Fibroblast of villous mesenchyme (primary cell): ENCODE measurements around the gene TEX55. TPM values are rescaled to one million over a fixed set of nuclear protein-coding genes. Genes with fewer than 3 reads are reported as not detected.

ENCODE experiments used
- DNase-seq: peaks from one replicate; pipeline ENCODE4 v3.0.0-alpha.2; 2010; ENCODE audit warnings: low read depth
- H3K4me3 ChIP-seq: 2 replicates; pipeline ENCODE4 v1.5.1; 2011; ENCODE audit warnings: low read depth, mild to moderate bottlenecking, low read length
- total RNA-seq: library from RNA; depleted of rRNA; stranded (reverse); fragments of >200 nt; gene quantifications from 2 replicates; pipeline ENCODE4 v1.2.3, GENCODE V29; 2012
- TF ChIP-seq, protein P1 (sequence below): IDR thresholded peaks from 2 replicates; pipeline ENCODE4 v1.5.1; 2012; ENCODE audit warnings: low read depth, mild to moderate bottlenecking, low read length; ENCODE audit not compliant: insufficient read depth

The TEX55 gene
- total RNA-seq, 1 donor = not detected

DNA sequence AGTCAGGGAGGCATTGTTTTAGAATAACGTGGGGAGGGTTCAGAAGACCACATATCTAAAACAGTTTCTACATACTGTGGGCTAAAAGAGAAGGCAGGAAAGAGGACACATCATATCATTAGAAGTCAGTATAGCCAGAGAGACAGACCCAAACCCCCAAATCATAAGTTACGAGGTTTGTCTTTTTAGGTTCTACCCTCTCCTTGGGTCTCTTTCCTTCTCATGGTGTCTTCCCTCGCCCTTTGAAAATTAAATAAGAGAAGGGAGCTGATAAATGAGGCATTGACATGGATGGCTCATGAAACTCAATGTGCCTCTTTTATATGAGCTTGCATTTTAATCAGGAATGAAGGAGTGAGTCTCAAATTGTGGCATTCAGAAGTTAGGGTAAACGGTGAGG lies 30.8 kb downstream of the TEX55 start:
- H3K4me3 ChIP-seq = no peak overlapping the region
- TF ChIP-seq, protein P1, sequence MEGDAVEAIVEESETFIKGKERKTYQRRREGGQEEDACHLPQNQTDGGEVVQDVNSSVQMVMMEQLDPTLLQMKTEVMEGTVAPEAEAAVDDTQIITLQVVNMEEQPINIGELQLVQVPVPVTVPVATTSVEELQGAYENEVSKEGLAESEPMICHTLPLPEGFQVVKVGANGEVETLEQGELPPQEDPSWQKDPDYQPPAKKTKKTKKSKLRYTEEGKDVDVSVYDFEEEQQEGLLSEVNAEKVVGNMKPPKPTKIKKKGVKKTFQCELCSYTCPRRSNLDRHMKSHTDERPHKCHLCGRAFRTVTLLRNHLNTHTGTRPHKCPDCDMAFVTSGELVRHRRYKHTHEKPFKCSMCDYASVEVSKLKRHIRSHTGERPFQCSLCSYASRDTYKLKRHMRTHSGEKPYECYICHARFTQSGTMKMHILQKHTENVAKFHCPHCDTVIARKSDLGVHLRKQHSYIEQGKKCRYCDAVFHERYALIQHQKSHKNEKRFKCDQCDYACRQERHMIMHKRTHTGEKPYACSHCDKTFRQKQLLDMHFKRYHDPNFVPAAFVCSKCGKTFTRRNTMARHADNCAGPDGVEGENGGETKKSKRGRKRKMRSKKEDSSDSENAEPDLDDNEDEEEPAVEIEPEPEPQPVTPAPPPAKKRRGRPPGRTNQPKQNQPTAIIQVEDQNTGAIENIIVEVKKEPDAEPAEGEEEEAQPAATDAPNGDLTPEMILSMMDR = no peak
- DNase-seq = no peak

DNA sequence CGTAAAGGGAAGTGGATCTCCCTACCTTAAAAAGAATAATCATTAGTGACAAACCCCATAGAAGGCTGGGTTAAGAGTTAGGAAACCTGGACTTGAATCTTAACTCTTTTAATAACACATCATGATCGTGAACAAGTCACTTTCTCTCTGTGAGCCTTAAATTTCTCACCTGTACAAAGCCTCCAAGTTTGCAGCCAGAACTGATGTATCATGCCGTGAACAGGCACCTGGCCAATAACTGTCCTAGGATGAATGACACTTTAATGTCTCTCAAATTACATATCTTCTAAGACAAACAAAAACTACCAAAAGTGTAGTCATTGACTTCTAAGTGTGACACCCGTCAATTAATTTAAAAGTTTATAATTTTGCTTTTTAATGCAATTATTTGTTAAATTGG lies 31.4 kb downstream of the TEX55 start:
- H3K4me3 ChIP-seq = no peak overlapping the region
- TF ChIP-seq, protein P1 = no peak
- DNase-seq = no peak

DNA sequence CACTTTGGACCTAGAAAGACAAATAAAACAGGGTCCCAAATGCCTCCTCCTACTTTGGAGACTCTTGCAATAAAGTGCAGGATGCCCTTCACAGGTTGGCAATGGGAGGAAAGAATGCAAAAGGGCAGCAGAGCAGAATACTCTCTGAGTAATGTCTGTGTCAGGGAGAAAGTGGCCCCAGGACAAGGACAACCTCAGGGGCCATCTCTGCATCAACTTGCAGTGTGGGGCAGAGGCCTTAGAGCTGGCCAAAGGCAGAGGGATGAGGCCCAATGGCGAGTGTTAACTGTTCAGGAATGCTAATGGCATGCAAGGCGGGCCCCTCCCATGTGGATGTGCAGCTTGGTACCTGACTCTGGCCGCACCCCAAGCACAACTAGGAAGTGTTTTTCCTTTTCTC lies 35.8 kb downstream of the TEX55 start:
- H3K4me3 ChIP-seq = no peak overlapping the region
- DNase-seq = no peak
- TF ChIP-seq, protein P1 = no peak

DNA sequence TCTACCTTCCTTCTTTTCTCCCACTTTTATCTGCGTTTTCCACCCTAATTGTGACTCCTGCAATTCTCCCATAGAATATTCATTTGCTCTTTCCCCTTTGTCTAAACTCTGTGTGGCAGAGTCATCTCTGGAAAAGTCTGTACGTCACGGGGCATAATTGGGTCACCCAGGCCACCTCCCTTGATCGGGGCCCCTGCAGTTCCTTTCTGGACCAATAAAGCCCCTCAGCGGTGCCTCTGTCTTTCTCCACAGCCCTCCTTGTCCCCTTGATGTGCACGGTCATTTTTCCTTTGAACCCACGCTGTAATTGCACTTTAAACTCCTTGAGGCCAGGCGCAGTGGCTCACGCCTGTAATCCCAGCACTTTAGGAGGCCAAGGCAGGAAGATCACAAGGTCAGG lies 38.1 kb downstream of the TEX55 start:
- H3K4me3 ChIP-seq = no peak overlapping the region
- TF ChIP-seq, protein P1 = no peak
- DNase-seq = no peak

DNA sequence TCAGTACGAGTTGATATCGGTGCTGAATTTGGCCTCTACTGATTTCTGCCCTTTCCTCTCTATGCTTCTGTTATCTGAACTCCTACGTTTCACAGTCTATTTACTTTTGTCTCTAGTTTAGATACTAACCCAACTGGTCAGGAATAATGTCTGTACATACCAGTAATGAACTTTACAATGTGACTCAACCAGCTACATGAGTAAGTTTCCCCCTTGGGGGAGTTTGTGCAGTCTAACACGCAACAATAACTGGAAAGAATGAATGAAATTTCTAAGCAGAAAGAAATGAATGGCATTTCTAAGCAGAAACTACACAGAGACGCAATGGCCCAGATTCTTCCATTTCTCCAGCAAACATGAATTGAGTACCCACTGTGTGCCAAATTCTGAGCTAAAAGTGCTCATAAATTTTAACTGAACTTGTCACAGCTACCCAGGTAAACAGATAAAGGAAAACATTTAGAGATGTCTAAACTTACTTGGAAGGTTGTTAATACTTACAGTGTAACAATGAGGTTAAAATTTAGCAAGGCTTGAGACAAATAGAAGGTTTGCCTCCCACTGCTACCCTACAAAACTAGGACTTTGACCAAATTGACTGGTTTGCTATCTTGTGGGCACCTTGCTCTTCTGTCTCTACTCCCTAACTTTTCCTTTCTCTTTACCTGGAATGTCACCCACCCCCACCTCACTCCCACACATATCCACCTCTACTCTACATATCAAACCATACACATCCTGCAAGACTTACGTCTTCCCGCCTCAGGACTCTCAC lies 39.0 kb downstream of the TEX55 start:
- TF ChIP-seq, protein P1 = no peak
- peak; percentile 56 for DNase-seq
- no peak overlapping the region for H3K4me3 ChIP-seq

DNA sequence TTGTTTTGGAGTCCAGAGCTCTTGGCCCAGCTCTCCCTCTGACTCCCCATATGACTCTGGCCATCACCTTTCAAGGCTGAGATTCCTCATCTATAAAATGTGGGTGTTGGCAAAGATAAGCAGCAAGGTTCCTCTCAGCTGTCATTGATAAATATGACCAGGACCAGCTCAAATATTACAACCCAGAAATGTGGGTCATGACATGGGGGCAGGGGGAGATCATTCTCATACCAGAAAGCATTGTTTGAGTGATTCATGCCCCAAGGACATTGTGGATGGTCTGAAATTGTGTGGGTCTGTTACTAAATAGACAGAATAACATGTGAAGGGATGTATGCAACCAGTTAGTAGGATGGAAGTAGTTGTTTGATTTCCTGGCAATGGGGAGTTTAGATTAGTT lies 41.3 kb downstream of the TEX55 start:
- TF ChIP-seq, protein P1 = no peak
- DNase-seq = no peak

DNA sequence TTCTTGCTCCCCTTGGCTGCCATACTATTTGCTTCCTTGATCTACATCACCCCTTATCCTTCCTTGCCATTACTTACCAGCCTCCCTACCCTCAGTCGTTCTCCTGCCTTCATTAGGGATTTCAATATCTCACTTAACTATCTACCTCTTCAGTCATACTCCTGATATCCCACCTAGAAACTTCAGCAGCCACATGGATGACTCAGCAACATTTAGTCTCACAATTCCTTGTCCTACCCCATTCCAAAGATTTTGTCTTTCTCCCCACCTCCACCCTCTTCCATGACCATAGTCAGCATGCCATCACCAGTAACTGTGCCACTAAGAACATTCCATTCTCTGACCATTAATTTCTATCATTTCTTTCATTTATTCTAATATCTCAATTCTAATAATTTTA lies 45.8 kb downstream of the TEX55 start:
- H3K4me3 ChIP-seq = no peak overlapping the region
- DNase-seq = no peak
- TF ChIP-seq, protein P1 = no peak

More for the DNA sequence above, 41.3 kb downstream of the TEX55 start:
- no peak overlapping the region for H3K4me3 ChIP-seq
